HG02763 (cell line): ENCODE results near the gene BRD7.
A peak's percentile ranks its signal among the peaks of the same experiment; 100 is the strongest.

Source experiments
- ATAC-seq: cut with Tn5 transposase; IDR thresholded peaks from one replicate; pipeline ENCODE4 v1.9.1; 2021; ENCODE audit warnings: mild to moderate bottlenecking, moderate library complexity; ENCODE audit not compliant: unreplicated experiment

The BRD7 gene

GRCh38 chr16:50368410-50369132 lies at the start of gene BRD7:
Gene BRD7 (minus strand): TSS chr16:50368988. CDS start chr16:50368774, 214 bp downstream.
- peak; percentile 75 for ATAC-seq

GRCh38 chr16:50416388-50416787 lies 47.6 kb upstream of the BRD7 start:
- ATAC-seq = no peak

GRCh38 chr16:50414152-50414551 lies 45.4 kb upstream of the BRD7 start:
- no peak for ATAC-seq

GRCh38 chr16:50411034-50411433 lies 42.2 kb upstream of the BRD7 start:
- ATAC-seq = no peak

GRCh38 chr16:50408001-50408561 lies 39.3 kb upstream of the BRD7 start:
- ATAC-seq = no peak

- no peak for ATAC-seq
Observed at GRCh38 chr16:50407351-50407750, 38.6 kb upstream of the BRD7 start.

- no peak for ATAC-seq
Observed at GRCh38 chr16:50403491-50403890, 34.7 kb upstream of the BRD7 start.

- ATAC-seq = no peak
Observed at GRCh38 chr16:50402298-50402895, 33.6 kb upstream of the BRD7 start.

GRCh38 chr16:50401355-50401754 lies 32.6 kb upstream of the BRD7 start:
- no peak for ATAC-seq

GRCh38 chr16:50400967-50401348 lies 32.2 kb upstream of the BRD7 start:
- ATAC-seq = no peak

GRCh38 chr16:50400312-50400966 lies 31.7 kb upstream of the BRD7 start:
- ATAC-seq = no peak

- ATAC-seq = no peak
Observed at GRCh38 chr16:50399411-50399810, 30.6 kb upstream of the BRD7 start.

GRCh38 chr16:50398336-50398735 lies 29.5 kb upstream of the BRD7 start:
- ATAC-seq = no peak

GRCh38 chr16:50396761-50397535 lies 28.2 kb upstream of the BRD7 start:
- no peak for ATAC-seq

- no peak for ATAC-seq
Observed at GRCh38 chr16:50395763-50396710, 27.2 kb upstream of the BRD7 start.

GRCh38 chr16:50393858-50394802 lies 25.3 kb upstream of the BRD7 start:
- no peak for ATAC-seq

GRCh38 chr16:50393416-50393815 lies 24.6 kb upstream of the BRD7 start:
- no peak for ATAC-seq

GRCh38 chr16:50390914-50391716 lies 22.3 kb upstream of the BRD7 start:
- ATAC-seq = no peak
